GM18507 (cell line): ENCODE measurements around the gene KRT14.
"Not testable (repeated sequence)": the region's sequence is repeated elsewhere in the genome, so short reads cannot be mapped to it uniquely, and the experiment has no call there.

Experiments used
- DNase-seq: peaks from one replicate; pipeline ENCODE4 v3.0.0; 2011; ENCODE audit warnings: low read depth; ENCODE audit not compliant: insufficient read length; ENCODE audit errors: extremely low spot score
- FAIRE-seq: peaks from 2 replicates; lab custom pipeline; 2011; peaks lifted over from hg19 to GRCh38; lab: Jason Lieb, UNC

KRT14 gene

GRCh38 chr17:41582061-41582968, 4.4 kb downstream of the KRT14 start:
- not testable (repeated sequence) for FAIRE-seq, DNase-seq

- no peak for DNase-seq
- no peak for FAIRE-seq
These were observed 5.2 kb downstream of the KRT14 start for GRCh38 chr17:41581366-41582060.

GRCh38 chr17:41580687-41581365, 5.9 kb downstream of the KRT14 start:
- FAIRE-seq (no peak), DNase-seq (no peak)

- DNase-seq: no peak
- FAIRE-seq: no peak
These were observed 6.5 kb downstream of the KRT14 start for GRCh38 chr17:41580244-41580575.

- FAIRE-seq: peak; percentile 70
These were observed 7.0 kb downstream of the KRT14 start for GRCh38 chr17:41579484-41580243.

GRCh38 chr17:41578971-41579370, 7.7 kb downstream of the KRT14 start:
- DNase-seq: no peak
- FAIRE-seq: no peak

More at GRCh38 chr17:41579484-41580243, 7.0 kb downstream of the KRT14 start:
- peak; percentile 74 for DNase-seq

GRCh38 chr17:41578538-41578937, 8.2 kb downstream of the KRT14 start:
- FAIRE-seq (no peak), DNase-seq (no peak)

- not testable (repeated sequence) for DNase-seq, FAIRE-seq
These were observed 10.0 kb downstream of the KRT14 start for GRCh38 chr17:41576740-41577139.

GRCh38 chr17:41575336-41575735, 11.4 kb downstream of the KRT14 start:
- FAIRE-seq: no peak
- DNase-seq: no peak

- FAIRE-seq (no peak), DNase-seq (no peak)
These were observed 14.9 kb downstream of the KRT14 start, which contains the start of gene KRT9 for GRCh38 chr17:41571561-41572434. TSS of gene KRT9 (minus strand) at chr17:41572059. CDS start at chr17:41571992, 67 bp downstream.

- no peak for DNase-seq
These were observed 19.4 kb downstream of the KRT14 start for GRCh38 chr17:41567317-41567716.

GRCh38 chr17:41565338-41565737, 21.4 kb downstream of the KRT14 start:
- FAIRE-seq: no peak
- no peak for DNase-seq

More at GRCh38 chr17:41567317-41567716, 19.4 kb downstream of the KRT14 start:
- no peak for FAIRE-seq

- DNase-seq: no peak
These were observed 23.0 kb downstream of the KRT14 start for GRCh38 chr17:41563607-41564170.

GRCh38 chr17:41561554-41561953, 25.1 kb downstream of the KRT14 start:
- FAIRE-seq (no peak), DNase-seq (no peak)

More at GRCh38 chr17:41563607-41564170, 23.0 kb downstream of the KRT14 start:
- no peak for FAIRE-seq

- FAIRE-seq (no peak), DNase-seq (no peak)
These were observed 27.1 kb downstream of the KRT14 start for GRCh38 chr17:41559548-41559947.

GRCh38 chr17:41556931-41557330, 29.8 kb downstream of the KRT14 start:
- no peak for DNase-seq
- no peak for FAIRE-seq

GRCh38 chr17:41556306-41556705, 30.4 kb downstream of the KRT14 start:
- FAIRE-seq (no peak), DNase-seq (no peak)
